Stimulated activated naive B cell treated with anti-CD40 and anti-IgM and Interleukin-4, amounts not matched to agents 10 μg/mL and 1 μg/mL and 100 μg/mL, for 72 hours (primary cell): Measurements from ENCODE around the gene NAALADL1.

Experiments
- ATAC-seq, 2 donors: fragments of 150-1000 bp; cut with Tn5 transposase; replicated peaks; 2 replicates each; pipeline ENCODE4 v1.10.0; 2021; ENCODE audit warnings: moderate library complexity in 1 of 2
- DNase-seq: peaks from one replicate; pipeline ENCODE4 v3.0.0; 2021
- H3K27ac Mint-ChIP-seq: one replicate; pipeline ENCODE4 v1.8.0; 2022; ENCODE audit warnings: mild to moderate bottlenecking, mixed read lengths
- H3K27me3 Mint-ChIP-seq, 2 donors: one replicate each; pipeline ENCODE4 v1.8.0; 2022; ENCODE audit warnings: mixed read lengths in 2 of 2
- H3K36me3 Mint-ChIP-seq, 2 donors: one replicate each; pipeline ENCODE4 v1.8.0; 2022; ENCODE audit warnings: mixed read lengths in 2 of 2, mild to moderate bottlenecking in 1 of 2
- H3K4me1 Mint-ChIP-seq, 2 donors: one replicate each; pipeline ENCODE4 v1.8.0; 2022; ENCODE audit warnings: mixed read lengths in 2 of 2, mild to moderate bottlenecking in 1 of 2
- H3K4me3 Mint-ChIP-seq, 2 donors: one replicate each; pipeline ENCODE4 v1.8.0; 2022; ENCODE audit warnings: mild to moderate bottlenecking in 2 of 2, mixed read lengths in 2 of 2, moderate library complexity in 1 of 2
- H3K9me3 Mint-ChIP-seq, 2 donors: one replicate each; pipeline ENCODE4 v1.8.0; 2022; ENCODE audit warnings: mixed read lengths in 2 of 2, mild to moderate bottlenecking in 1 of 2

NAALADL1 gene

GRCh38 chr11:65058419-65059054 lies at the start of gene NAALADL1:
TSS of gene NAALADL1 (minus strand) at chr11:65058553. CDS start at chr11:65058521, 32 bp downstream.
- no peak for DNase-seq
- no peaks in the 10 kb centered on the region for H3K27me3 Mint-ChIP-seq
- no peak within 1 kb of the TSS for H3K27ac Mint-ChIP-seq
- ATAC-seq: no peak
- H3K36me3 Mint-ChIP-seq: no peaks in the 10 kb centered on the region
- no peaks in the 10 kb centered on the region for H3K9me3 Mint-ChIP-seq
- H3K4me3 Mint-ChIP-seq: no peak within 1 kb of the TSS
- peaks cover 21 to 25% of the 10 kb centered on the region in 2 donors for H3K4me1 Mint-ChIP-seq

- Mint-ChIP-seq H3K36me3 (peaks cover 14 to 39% of the 10 kb centered on the region in 2 donors), H3K4me1 (peaks cover 29 to 56% of the 10 kb centered on the region in 2 donors), H3K4me3 (no peak overlapping the region), H3K9me3 (no peaks in the 10 kb centered on the region), H3K27ac (no peak overlapping the region), H3K27me3 (no peaks in the 10 kb centered on the region)
- DNase-seq (no peak), ATAC-seq (no peak)
These were observed 49.6 kb upstream of the NAALADL1 start for GRCh38 chr11:65107751-65108468.

GRCh38 chr11:65107078-65107477 lies 48.7 kb upstream of the NAALADL1 start:
- peaks cover 14 to 39% of the 10 kb centered on the region in 2 donors for H3K36me3 Mint-ChIP-seq
- H3K9me3 Mint-ChIP-seq: no peaks in the 10 kb centered on the region
- H3K27me3 Mint-ChIP-seq: no peaks in the 10 kb centered on the region
- H3K4me3 Mint-ChIP-seq: no peak overlapping the region
- peaks cover 25 to 49% of the 10 kb centered on the region in 2 donors for H3K4me1 Mint-ChIP-seq
- no peak for ATAC-seq
- no peak overlapping the region for H3K27ac Mint-ChIP-seq
- no peak for DNase-seq

- H3K4me3 Mint-ChIP-seq: no peak overlapping the region
- H3K27me3 Mint-ChIP-seq: no peaks in the 10 kb centered on the region
- peaks cover 8 to 25% of the 10 kb centered on the region in 2 donors for H3K4me1 Mint-ChIP-seq
- H3K9me3 Mint-ChIP-seq: no peaks in the 10 kb centered on the region
- H3K36me3 Mint-ChIP-seq: peaks cover 6 to 29% of the 10 kb centered on the region in 2 donors
- ATAC-seq (no peak), DNase-seq (no peak)
- H3K27ac Mint-ChIP-seq: no peak overlapping the region
These were observed 46.3 kb upstream of the NAALADL1 start for GRCh38 chr11:65104628-65105027.

- DNase-seq (no peak), ATAC-seq (no peak)
- H3K27ac Mint-ChIP-seq: no peak overlapping the region
- H3K4me1 Mint-ChIP-seq: peaks cover 12 to 30% of the 10 kb centered on the region in 2 donors
- no peak overlapping the region for H3K4me3 Mint-ChIP-seq
- H3K27me3 Mint-ChIP-seq: no peaks in the 10 kb centered on the region
- H3K9me3 Mint-ChIP-seq: no peaks in the 10 kb centered on the region
- H3K36me3 Mint-ChIP-seq: peaks cover 5 to 30% of the 10 kb centered on the region in 2 donors
These were observed 45.1 kb upstream of the NAALADL1 start for GRCh38 chr11:65103476-65103875.

GRCh38 chr11:65102142-65103095 lies 44.1 kb upstream of the NAALADL1 start:
- Mint-ChIP-seq H3K36me3 (peaks cover 6 to 29% of the 10 kb centered on the region in 2 donors), H3K4me3 (no peak overlapping the region), H3K27me3 (no peaks in the 10 kb centered on the region), H3K27ac (no peak overlapping the region), H3K9me3 (no peaks in the 10 kb centered on the region), H3K4me1 (peaks cover 13 to 35% of the 10 kb centered on the region in 2 donors)
- DNase-seq (no peak), ATAC-seq (no peak)

- no peaks in the 10 kb centered on the region for H3K9me3 Mint-ChIP-seq
- H3K36me3 Mint-ChIP-seq: peaks cover 3 to 15% of the 10 kb centered on the region in 2 donors
- DNase-seq: no peak
- H3K4me3 Mint-ChIP-seq: no peak overlapping the region
- no peak for ATAC-seq
- H3K4me1 Mint-ChIP-seq: peaks cover 10 to 27% of the 10 kb centered on the region in 2 donors
- H3K27ac Mint-ChIP-seq: peak overlapping the region; percentile 47
- no peaks in the 10 kb centered on the region for H3K27me3 Mint-ChIP-seq
These were observed 42.5 kb upstream of the NAALADL1 start for GRCh38 chr11:65100674-65101350.

GRCh38 chr11:65096926-65097325 lies 38.6 kb upstream of the NAALADL1 start:
- peaks cover 2 to 5% of the 10 kb centered on the region in 2 donors for H3K36me3 Mint-ChIP-seq
- ATAC-seq: no peak
- H3K4me1 Mint-ChIP-seq: peaks cover 13 to 22% of the 10 kb centered on the region in 2 donors
- no peak overlapping the region for H3K27ac Mint-ChIP-seq
- H3K4me3 Mint-ChIP-seq: peak overlapping the region; percentile 86 to 88
- no peaks in the 10 kb centered on the region for H3K9me3 Mint-ChIP-seq
- no peak for DNase-seq
- no peaks in the 10 kb centered on the region for H3K27me3 Mint-ChIP-seq

- H3K4me3 Mint-ChIP-seq: peak within 1 kb of the TSS; percentile 86 to 88
- peaks cover 13 to 22% of the 10 kb centered on the region in 2 donors for H3K4me1 Mint-ChIP-seq
- peak; percentile 82 for DNase-seq
- peak; percentile 97 to 98 for ATAC-seq
- H3K36me3 Mint-ChIP-seq: peaks cover 2 to 5% of the 10 kb centered on the region in 2 donors
- no peaks in the 10 kb centered on the region for H3K9me3 Mint-ChIP-seq
- no peaks in the 10 kb centered on the region for H3K27me3 Mint-ChIP-seq
- H3K27ac Mint-ChIP-seq: peak within 1 kb of the TSS; percentile 99
These were observed 37.8 kb upstream of the NAALADL1 start, which contains the start of gene VPS51 for GRCh38 chr11:65095974-65096806. TSS of gene VPS51 (plus strand) at chr11:65096214. CDS start at chr11:65096251, 37 bp downstream.

GRCh38 chr11:65095427-65095826 lies 37.1 kb upstream of the NAALADL1 start:
- Mint-ChIP-seq H3K27ac (peak overlapping the region; percentile 99), H3K4me1 (peaks cover 11 to 22% of the 10 kb centered on the region in 2 donors), H3K27me3 (no peaks in the 10 kb centered on the region), H3K4me3 (peak overlapping the region; percentile 86 to 88), H3K9me3 (no peaks in the 10 kb centered on the region), H3K36me3 (peaks cover 2 to 6% of the 10 kb centered on the region in 2 donors)
- ATAC-seq (no peak), DNase-seq (no peak)

GRCh38 chr11:65090628-65091027 lies 32.3 kb upstream of the NAALADL1 start:
- Mint-ChIP-seq H3K9me3 (no peaks in the 10 kb centered on the region), H3K27ac (no peak overlapping the region), H3K27me3 (no peaks in the 10 kb centered on the region), H3K4me1 (peaks cover 8 to 9% of the 10 kb centered on the region in 2 donors), H3K36me3 (peaks cover 28 to 36% of the 10 kb centered on the region in 2 donors), H3K4me3 (no peak overlapping the region)
- ATAC-seq (no peak), DNase-seq (no peak)

GRCh38 chr11:65089621-65090020 lies 31.3 kb upstream of the NAALADL1 start:
- no peak overlapping the region for H3K4me3 Mint-ChIP-seq
- H3K27me3 Mint-ChIP-seq: no peaks in the 10 kb centered on the region
- no peak for ATAC-seq
- no peak overlapping the region for H3K27ac Mint-ChIP-seq
- no peaks in the 10 kb centered on the region for H3K9me3 Mint-ChIP-seq
- H3K36me3 Mint-ChIP-seq: peaks cover 33 to 41% of the 10 kb centered on the region in 2 donors
- peaks cover 15 to 17% of the 10 kb centered on the region in 2 donors for H3K4me1 Mint-ChIP-seq
- DNase-seq: no peak

GRCh38 chr11:65087827-65088226 lies 29.5 kb upstream of the NAALADL1 start:
- no peaks in the 10 kb centered on the region for H3K27me3 Mint-ChIP-seq
- ATAC-seq (no peak), DNase-seq (no peak)
- H3K27ac Mint-ChIP-seq: no peak overlapping the region
- no peak overlapping the region for H3K4me3 Mint-ChIP-seq
- peaks cover 27 to 35% of the 10 kb centered on the region in 2 donors for H3K4me1 Mint-ChIP-seq
- peaks cover 33 to 49% of the 10 kb centered on the region in 2 donors for H3K36me3 Mint-ChIP-seq
- no peaks in the 10 kb centered on the region for H3K9me3 Mint-ChIP-seq
